Glutamatergic neuron (in vitro differentiated cells): ENCODE measurements around the gene ZNF891. TPM values are rescaled to one million over a fixed set of nuclear protein-coding genes. Genes with fewer than 3 reads are reported as not detected.
A peak's percentile ranks its signal among the peaks of the same experiment; 100 is the strongest.

Source experiments
- DNase-seq: peaks from one replicate; pipeline ENCODE4 v3.0.0; 2022
- H3K27ac Mint-ChIP-seq: one replicate; pipeline ENCODE4 v1.8.0; 2020; ENCODE audit warnings: mild to moderate bottlenecking, mixed read lengths, inconsistent platforms; ENCODE audit not compliant: unreplicated experiment
- H3K27me3 Mint-ChIP-seq: one replicate; pipeline ENCODE4 v1.8.0; 2020; ENCODE audit warnings: mild to moderate bottlenecking, moderate library complexity, mixed read lengths, inconsistent platforms; ENCODE audit not compliant: unreplicated experiment
- H3K36me3 Mint-ChIP-seq: one replicate; pipeline ENCODE4 v1.8.0; 2020; ENCODE audit warnings: mild to moderate bottlenecking, mixed read lengths, inconsistent platforms; ENCODE audit not compliant: unreplicated experiment
- H3K4me1 Mint-ChIP-seq: one replicate; pipeline ENCODE4 v1.8.0; 2020; ENCODE audit warnings: mild to moderate bottlenecking, low read depth, mixed read lengths, inconsistent platforms; ENCODE audit not compliant: unreplicated experiment
- H3K4me3 Mint-ChIP-seq: one replicate; pipeline ENCODE4 v1.8.0; 2020; ENCODE audit warnings: mild to moderate bottlenecking, mixed read lengths, inconsistent platforms; ENCODE audit not compliant: unreplicated experiment
- H3K9me3 Mint-ChIP-seq: one replicate; pipeline ENCODE4 v1.8.0; 2020; ENCODE audit warnings: mild to moderate bottlenecking, moderate library complexity, mixed read lengths, inconsistent platforms; ENCODE audit not compliant: unreplicated experiment
- CTCF ChIP-seq: fragments of 200-600 bp; sonication (generic); IDR thresholded peaks from one replicate; pipeline ENCODE4 v1.5.0; 2021; ENCODE audit not compliant: partially characterized antibody, unreplicated experiment
- long read RNA-seq: library from polyadenylated mRNA; unstranded; transcript quantifications from one replicate; pipeline ENCODE4 v2.0.0, GENCODE V29; 2020; ENCODE audit not compliant: unreplicated experiment
- total RNA-seq: library from RNA; stranded (reverse); fragmentation: NEBNext Ultra II Directional; extraction: Animal tissue kit (Norgen Biotek cat#: 25700); gene quantifications from one replicate; pipeline ENCODE4 v1.2.1, GENCODE V29; 2021; ENCODE audit not compliant: unreplicated experiment

ZNF891 gene
- 9.2 TPM for total RNA-seq
- long read RNA-seq, partial matches to known transcripts, result 0 of 1 reads
- long read RNA-seq, other reads (novel, unspliced or antisense), result 1 of 1 reads

DNA sequence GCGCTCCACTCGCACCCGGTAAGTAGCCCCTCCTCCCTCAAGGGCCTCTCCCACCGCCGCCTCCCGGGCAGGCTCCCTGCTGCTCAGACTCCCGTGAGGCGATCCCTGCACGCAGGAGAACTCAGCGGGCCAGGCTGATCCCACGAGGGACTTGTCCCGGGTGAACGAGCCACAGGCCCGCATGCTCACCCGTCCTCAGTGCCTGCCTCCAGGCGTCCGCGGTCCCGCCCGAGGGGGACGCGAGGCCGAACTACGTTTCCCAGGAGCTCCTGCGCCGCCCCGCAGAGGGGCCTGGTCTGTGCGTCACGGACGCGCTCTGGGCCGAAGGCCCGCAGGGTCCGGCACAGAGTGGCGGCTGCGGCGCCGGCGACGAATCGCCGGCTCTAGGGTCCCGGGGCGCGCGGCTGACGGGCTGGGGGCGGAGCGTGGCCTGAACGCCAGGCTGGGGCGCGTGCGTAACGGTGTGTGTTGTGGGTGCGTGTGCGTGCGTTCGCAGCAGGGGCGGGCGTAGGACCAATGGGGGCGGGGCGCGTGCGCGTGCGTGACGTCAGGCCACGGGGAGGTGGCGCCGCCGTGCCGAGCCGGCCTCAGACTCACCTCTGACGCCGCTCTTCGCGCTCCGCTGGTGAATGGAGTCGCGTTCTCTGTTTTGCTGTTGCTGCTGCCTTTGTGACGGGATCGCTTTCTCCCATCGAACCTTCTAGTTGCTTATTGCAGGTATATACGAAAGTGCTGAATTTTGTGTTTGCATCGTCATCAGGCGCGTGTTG lies at the start of gene ZNF891, which contains the start of gene ZNF10:
TSS of gene ZNF891 (minus strand) at position 237 of the 770 bp plus-strand sequence. CDS start 8,356 bp downstream, outside the sequence.
TSS of gene ZNF10 (plus strand) at position 590 of the 770 bp plus-strand sequence. CDS start 13,866 bp downstream, outside the sequence.
- Mint-ChIP-seq H3K4me3 (peak within 1 kb of the TSS; percentile 97), H3K27ac (peak within 1 kb of the TSS; percentile 98), H3K36me3 (peaks cover 43% of the 10 kb centered on the region), H3K27me3 (peaks cover 8% of the 10 kb centered on the region), H3K9me3 (peaks cover 37% of the 10 kb centered on the region), H3K4me1 (peaks cover 7% of the 10 kb centered on the region)
- DNase-seq, result peak; percentile 99
- TF ChIP-seq CTCF, result no peak

DNA sequence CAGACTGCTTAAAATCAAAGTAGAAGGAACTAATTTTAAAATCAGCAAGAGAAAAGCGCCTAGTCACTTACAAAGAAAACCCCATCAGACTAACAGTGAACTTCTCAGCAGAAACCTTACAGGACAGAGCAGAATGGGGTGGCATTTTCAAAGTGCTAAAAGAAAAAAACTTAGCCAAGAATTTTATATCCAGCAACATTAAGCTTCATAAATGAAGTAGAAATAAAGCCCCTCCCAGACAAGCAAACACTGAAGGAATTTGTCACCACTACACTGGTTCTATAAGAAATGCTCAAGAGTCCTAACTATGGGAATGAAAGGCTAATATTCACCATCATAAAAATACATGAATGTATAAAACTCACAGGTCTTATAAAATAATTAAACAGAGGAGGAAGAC lies 44.8 kb upstream of the ZNF891 start:
- H3K36me3 Mint-ChIP-seq, result peaks cover 23% of the 10 kb centered on the region
- TF ChIP-seq CTCF, result no peak
- no peak overlapping the region for H3K4me3 Mint-ChIP-seq
- no peaks in the 10 kb centered on the region for H3K4me1 Mint-ChIP-seq
- DNase-seq, result no peak
- H3K9me3 Mint-ChIP-seq, result peaks cover 13% of the 10 kb centered on the region
- H3K27me3 Mint-ChIP-seq, result peaks cover 2% of the 10 kb centered on the region
- no peak overlapping the region for H3K27ac Mint-ChIP-seq

DNA sequence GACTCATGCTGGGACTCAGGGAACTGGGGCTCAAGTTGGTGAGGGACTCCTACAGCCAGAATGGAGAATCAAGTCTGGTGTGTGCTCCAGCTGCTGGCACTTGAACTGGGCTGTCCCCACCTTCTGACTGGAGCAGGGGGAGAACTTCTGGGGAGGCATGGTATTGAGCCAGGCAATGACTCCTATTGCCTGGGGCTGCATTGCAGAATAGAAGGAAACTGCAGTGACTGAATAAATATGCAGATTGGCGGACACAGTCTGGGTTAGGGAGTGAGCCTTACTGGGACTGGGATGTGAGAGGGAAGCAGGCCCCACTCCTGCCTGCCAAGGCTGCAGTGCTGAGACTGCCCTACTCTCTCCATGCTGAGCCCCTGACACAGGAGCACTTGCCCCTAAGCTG lies 42.4 kb upstream of the ZNF891 start:
- Mint-ChIP-seq H3K4me1 (no peaks in the 10 kb centered on the region), H3K36me3 (peaks cover 14% of the 10 kb centered on the region), H3K4me3 (no peak overlapping the region), H3K27me3 (no peaks in the 10 kb centered on the region), H3K27ac (no peak overlapping the region), H3K9me3 (peaks cover 6% of the 10 kb centered on the region)
- TF ChIP-seq CTCF, result no peak
- no peak for DNase-seq

DNA sequence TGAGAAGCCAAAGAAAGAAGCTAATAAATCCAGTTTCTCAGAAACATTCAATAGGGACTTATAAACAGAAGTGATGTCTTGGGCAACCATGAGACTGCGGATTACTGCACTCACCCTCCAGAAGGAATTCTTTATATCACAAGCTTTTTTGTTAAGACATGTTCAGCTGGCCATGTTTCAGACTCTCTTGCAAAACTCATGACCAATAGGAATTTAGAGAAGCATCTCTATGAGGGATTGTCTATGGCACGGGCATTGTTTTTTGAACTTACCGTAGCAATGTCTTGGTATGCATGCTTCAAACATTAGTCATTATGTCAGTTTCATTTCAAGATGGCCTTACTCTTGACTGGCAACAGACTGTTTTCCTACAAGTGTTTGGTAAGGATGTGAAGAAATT lies 35.7 kb upstream of the ZNF891 start:
- Mint-ChIP-seq H3K27ac (no peak overlapping the region), H3K36me3 (peaks cover 13% of the 10 kb centered on the region), H3K4me1 (no peaks in the 10 kb centered on the region), H3K4me3 (no peak overlapping the region), H3K9me3 (peaks cover 11% of the 10 kb centered on the region), H3K27me3 (no peaks in the 10 kb centered on the region)
- DNase-seq, result no peak
- no peak for TF ChIP-seq CTCF

DNA sequence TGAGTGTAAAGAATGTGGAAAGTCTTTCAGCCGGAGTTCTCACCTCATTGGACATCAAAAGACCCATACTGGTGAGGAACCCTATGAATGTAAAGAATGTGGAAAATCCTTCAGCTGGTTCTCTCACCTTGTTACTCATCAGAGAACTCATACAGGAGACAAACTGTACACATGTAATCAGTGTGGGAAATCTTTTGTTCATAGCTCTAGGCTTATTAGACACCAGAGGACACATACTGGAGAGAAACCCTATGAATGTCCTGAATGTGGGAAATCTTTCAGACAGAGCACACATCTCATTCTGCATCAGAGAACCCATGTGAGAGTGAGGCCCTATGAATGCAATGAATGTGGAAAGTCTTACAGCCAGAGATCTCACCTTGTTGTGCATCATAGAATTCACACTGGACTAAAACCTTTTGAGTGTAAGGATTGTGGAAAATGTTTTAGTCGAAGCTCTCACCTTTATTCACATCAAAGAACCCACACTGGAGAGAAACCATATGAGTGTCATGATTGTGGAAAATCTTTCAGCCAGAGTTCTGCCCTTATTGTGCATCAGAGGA lies 26.1 kb upstream of the ZNF891 start:
- peaks cover 81% of the 10 kb centered on the region for H3K36me3 Mint-ChIP-seq
- peaks cover 40% of the 10 kb centered on the region for H3K9me3 Mint-ChIP-seq
- H3K4me1 Mint-ChIP-seq, result no peaks in the 10 kb centered on the region
- TF ChIP-seq CTCF, result no peak
- no peak overlapping the region for H3K4me3 Mint-ChIP-seq
- H3K27ac Mint-ChIP-seq, result no peak overlapping the region
- no peak for DNase-seq
- H3K27me3 Mint-ChIP-seq, result peaks cover 2% of the 10 kb centered on the region
